AG10803 (cell line): Measurements from ENCODE around the gene LRRC36.
A peak's percentile ranks its signal among the peaks of the same experiment; 100 is the strongest.

Experiments used
- DNase-seq: peaks from one replicate; pipeline ENCODE4 v3.0.0; 2010; ENCODE audit warnings: low read depth
- H3K4me3 ChIP-seq: 2 replicates; pipeline ENCODE4 v1.5.1; 2011; ENCODE audit warnings: mild to moderate bottlenecking, low read length, control low read depth
- TF ChIP-seq, protein P1 (sequence below): conservative IDR thresholded peaks from 2 replicates; pipeline ENCODE4 v1.5.1; 2011; ENCODE audit warnings: mild to moderate bottlenecking, low read length, control low read depth, inconsistent platforms

LRRC36 gene

GRCh38 chr16:67397812-67398545 lies 71.4 kb downstream of the LRRC36 start:
- TF ChIP-seq, protein P1, sequence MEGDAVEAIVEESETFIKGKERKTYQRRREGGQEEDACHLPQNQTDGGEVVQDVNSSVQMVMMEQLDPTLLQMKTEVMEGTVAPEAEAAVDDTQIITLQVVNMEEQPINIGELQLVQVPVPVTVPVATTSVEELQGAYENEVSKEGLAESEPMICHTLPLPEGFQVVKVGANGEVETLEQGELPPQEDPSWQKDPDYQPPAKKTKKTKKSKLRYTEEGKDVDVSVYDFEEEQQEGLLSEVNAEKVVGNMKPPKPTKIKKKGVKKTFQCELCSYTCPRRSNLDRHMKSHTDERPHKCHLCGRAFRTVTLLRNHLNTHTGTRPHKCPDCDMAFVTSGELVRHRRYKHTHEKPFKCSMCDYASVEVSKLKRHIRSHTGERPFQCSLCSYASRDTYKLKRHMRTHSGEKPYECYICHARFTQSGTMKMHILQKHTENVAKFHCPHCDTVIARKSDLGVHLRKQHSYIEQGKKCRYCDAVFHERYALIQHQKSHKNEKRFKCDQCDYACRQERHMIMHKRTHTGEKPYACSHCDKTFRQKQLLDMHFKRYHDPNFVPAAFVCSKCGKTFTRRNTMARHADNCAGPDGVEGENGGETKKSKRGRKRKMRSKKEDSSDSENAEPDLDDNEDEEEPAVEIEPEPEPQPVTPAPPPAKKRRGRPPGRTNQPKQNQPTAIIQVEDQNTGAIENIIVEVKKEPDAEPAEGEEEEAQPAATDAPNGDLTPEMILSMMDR = no peak
- no peak overlapping the region for H3K4me3 ChIP-seq
- no peak for DNase-seq

DNA sequence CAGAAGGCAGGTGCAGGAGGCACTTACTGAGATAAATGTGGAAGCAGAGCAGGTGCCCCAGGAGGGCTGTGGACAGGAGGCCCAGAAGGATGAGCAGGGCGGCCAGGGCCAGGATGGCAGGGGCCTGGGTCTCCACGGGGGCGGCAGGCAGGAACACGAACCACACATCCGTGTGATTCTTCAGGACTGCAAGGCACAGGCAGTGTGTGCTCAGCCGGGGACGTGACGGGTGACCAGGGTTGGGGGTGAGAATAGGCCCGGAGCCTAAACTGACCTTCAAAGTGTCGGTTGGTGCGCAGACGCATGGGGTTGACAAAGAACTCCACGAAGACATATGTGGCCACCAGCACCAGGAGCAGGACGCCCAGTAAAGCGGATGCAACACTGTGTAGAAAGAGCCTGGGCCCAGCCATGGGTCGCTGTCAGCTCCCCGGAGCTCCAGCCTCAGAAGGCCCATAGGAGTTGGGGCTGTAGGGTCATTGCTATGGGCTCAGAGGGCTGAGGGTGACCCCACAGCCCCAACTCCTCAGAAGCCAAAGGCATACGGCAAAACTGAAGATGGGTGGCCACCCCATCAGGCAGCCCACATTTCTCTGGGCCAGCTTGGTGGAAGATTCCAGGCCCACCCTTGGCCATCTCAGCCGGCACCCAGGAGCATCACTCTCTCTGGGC lies 72.1 kb downstream of the LRRC36 start:
- DNase-seq = no peak
- no peak overlapping the region for H3K4me3 ChIP-seq
- TF ChIP-seq, protein P1 = no peak

GRCh38 chr16:67399218-67399733 lies 72.7 kb downstream of the LRRC36 start:
- no peak for DNase-seq
- TF ChIP-seq, protein P1 = peak; percentile 56
- H3K4me3 ChIP-seq = no peak overlapping the region

- H3K4me3 ChIP-seq = no peak overlapping the region
- TF ChIP-seq, protein P1 = no peak
- no peak for DNase-seq
These were observed 73.4 kb downstream of the LRRC36 start for GRCh38 chr16:67399749-67400704.

DNA sequence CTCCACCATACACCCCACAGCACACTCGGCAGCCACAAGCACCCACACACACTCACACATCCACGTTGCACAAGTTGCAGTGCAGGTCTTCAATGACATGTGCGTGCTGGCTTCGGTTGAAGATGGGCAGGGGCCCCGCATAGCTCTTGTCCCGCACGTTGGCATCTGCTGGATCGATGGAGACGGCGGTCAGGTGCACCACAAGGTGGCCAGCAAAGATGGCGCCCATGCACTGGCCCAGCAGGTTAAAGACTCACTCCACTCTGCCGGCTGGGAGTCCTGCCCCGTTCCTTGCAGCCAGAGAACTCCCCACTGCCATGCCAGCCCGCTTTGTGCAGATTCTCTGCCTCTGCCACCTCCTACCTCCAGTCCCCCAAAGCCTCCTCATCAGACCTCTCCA lies 74.3 kb downstream of the LRRC36 start:
- H3K4me3 ChIP-seq = no peak overlapping the region
- DNase-seq = no peak
- TF ChIP-seq, protein P1 = no peak

GRCh38 chr16:67403976-67404555 lies 77.5 kb downstream of the LRRC36 start:
- DNase-seq = no peak
- TF ChIP-seq, protein P1 = no peak
- H3K4me3 ChIP-seq = no peak overlapping the region
